ENCODE measurements around the gene RAB17. TPM values are rescaled to one million over a fixed set of nuclear protein-coding genes. Genes with fewer than 3 reads are reported as not detected.

Gene RAB17
- total RNA-seq, 1 donor = 0.36 TPM

- Histone ChIP-seq H3K4me2 (ENCODE audit: insufficient read depth, low read length) (peak overlapping the region; percentile 26), H3K9me3 (ENCODE audit: low read depth, low read length) (no peaks in the 10 kb centered on the region), H3K36me3 (ENCODE audit: insufficient read depth, low read length) (no peaks in the 10 kb centered on the region), H4K20me1 (ENCODE audit: insufficient read depth, low read length) (no peaks in the 10 kb centered on the region), H3K79me2 (ENCODE audit: insufficient read depth, low read length) (no peaks in the 10 kb centered on the region), H2AFZ (ENCODE audit: low read length) (peak overlapping the region; percentile 4), H3K4me3 (ENCODE audit: insufficient read depth, low read length) (no peak overlapping the region), H3K4me1 (ENCODE audit: insufficient read depth, low read length) (peaks cover 29% of the 10 kb centered on the region), H3K27ac (ENCODE audit: low read depth, low read length) (peak overlapping the region; percentile 64), H3K27me3 (ENCODE audit: insufficient read depth, low read length) (no peaks in the 10 kb centered on the region)
- TF ChIP-seq CTCF (IDR thresholded peaks at IDR 0.05; ENCODE audit: extremely low read depth, low read depth, low read length) = no peak
- DNase-seq (ENCODE audit: insufficient read length, low spot score, missing footprints) = peak; percentile 85
These were observed 26.4 kb upstream of the RAB17 start for GRCh38 chr2:237616734-237617586.

DNA sequence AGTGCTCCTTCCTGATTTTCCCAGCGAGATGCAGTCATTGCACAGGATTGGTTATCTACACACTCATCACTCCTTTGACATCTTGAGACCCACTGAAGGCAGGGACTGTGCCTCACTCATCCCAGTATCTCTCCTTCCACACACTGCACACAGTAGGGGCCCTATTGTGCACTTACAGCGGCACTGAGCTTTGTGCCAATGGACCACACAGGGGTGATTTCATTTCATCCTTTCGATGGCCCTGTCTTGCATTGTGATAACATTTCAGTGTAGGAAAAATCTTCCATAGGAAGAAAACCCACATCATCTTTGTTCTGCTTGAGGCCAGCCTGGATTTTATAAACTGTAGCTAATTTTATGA is 25.8 kb upstream of the RAB17 start:
- no peak for TF ChIP-seq CTCF (IDR thresholded peaks at IDR 0.05; ENCODE audit: extremely low read depth, low read depth, low read length)
- Histone ChIP-seq H3K79me2 (ENCODE audit: insufficient read depth, low read length) (no peaks in the 10 kb centered on the region), H3K36me3 (ENCODE audit: insufficient read depth, low read length) (no peaks in the 10 kb centered on the region), H2AFZ (ENCODE audit: low read length) (no peak overlapping the region), H3K4me3 (ENCODE audit: insufficient read depth, low read length) (no peak overlapping the region), H3K27ac (ENCODE audit: low read depth, low read length) (peak overlapping the region; percentile 64), H3K4me2 (ENCODE audit: insufficient read depth, low read length) (peak overlapping the region; percentile 26), H3K4me1 (ENCODE audit: insufficient read depth, low read length) (peaks cover 29% of the 10 kb centered on the region), H3K27me3 (ENCODE audit: insufficient read depth, low read length) (no peaks in the 10 kb centered on the region), H3K9me3 (ENCODE audit: low read depth, low read length) (no peaks in the 10 kb centered on the region), H4K20me1 (ENCODE audit: insufficient read depth, low read length) (no peaks in the 10 kb centered on the region)
- DNase-seq (ENCODE audit: insufficient read length, low spot score, missing footprints) = peak; percentile 26

DNA sequence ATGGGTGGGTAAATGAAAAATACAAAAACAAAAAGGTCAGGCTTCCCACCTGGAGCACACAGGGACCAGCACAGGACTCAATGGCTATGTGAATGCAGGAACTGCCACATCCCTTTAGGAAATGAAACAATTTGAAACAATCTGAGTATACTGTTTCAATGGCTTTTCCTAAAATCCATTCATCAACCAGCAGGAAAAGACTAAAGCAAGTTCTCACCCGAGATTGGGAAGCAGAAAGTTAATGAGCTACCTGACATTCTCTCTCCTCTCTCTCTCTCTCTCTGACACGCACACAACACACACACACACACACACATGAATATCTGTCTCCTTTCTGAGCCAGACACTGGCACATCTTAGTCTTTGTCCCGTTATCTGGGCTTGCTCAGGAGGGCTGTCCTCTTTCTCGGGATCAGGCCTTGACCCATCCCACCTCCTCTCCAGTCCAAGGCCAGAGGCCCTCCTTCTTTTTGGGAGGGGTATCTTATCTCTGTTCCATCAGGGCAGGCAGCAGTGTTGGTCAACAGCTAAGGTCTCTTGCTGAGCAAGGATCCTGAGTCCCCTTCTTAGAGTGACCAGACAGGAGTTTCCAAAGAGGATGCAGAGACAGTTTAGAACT is 25.2 kb upstream of the RAB17 start:
- DNase-seq (ENCODE audit: insufficient read length, low spot score, missing footprints) = no peak
- Histone ChIP-seq H3K36me3 (ENCODE audit: insufficient read depth, low read length) (no peaks in the 10 kb centered on the region), H3K9me3 (ENCODE audit: low read depth, low read length) (no peaks in the 10 kb centered on the region), H2AFZ (ENCODE audit: low read length) (peak overlapping the region; percentile 32), H3K4me1 (ENCODE audit: insufficient read depth, low read length) (peaks cover 29% of the 10 kb centered on the region), H3K4me2 (ENCODE audit: insufficient read depth, low read length) (no peak overlapping the region), H3K27me3 (ENCODE audit: insufficient read depth, low read length) (no peaks in the 10 kb centered on the region), H4K20me1 (ENCODE audit: insufficient read depth, low read length) (no peaks in the 10 kb centered on the region), H3K4me3 (ENCODE audit: insufficient read depth, low read length) (no peak overlapping the region), H3K79me2 (ENCODE audit: insufficient read depth, low read length) (no peaks in the 10 kb centered on the region), H3K27ac (ENCODE audit: low read depth, low read length) (peak overlapping the region; percentile 64)
- TF ChIP-seq CTCF (IDR thresholded peaks at IDR 0.05; ENCODE audit: extremely low read depth, low read depth, low read length) = no peak

GRCh38 chr2:237614151-237614720 is 23.7 kb upstream of the RAB17 start:
- Histone ChIP-seq H3K4me2 (ENCODE audit: insufficient read depth, low read length) (no peak overlapping the region), H3K4me1 (ENCODE audit: insufficient read depth, low read length) (peaks cover 29% of the 10 kb centered on the region), H3K27ac (ENCODE audit: low read depth, low read length) (no peak overlapping the region)

More at GRCh38 chr2:237614151-237614720, 23.7 kb upstream of the RAB17 start:
- no peak for TF ChIP-seq CTCF (IDR thresholded peaks at IDR 0.05; ENCODE audit: extremely low read depth, low read depth, low read length)
- Histone ChIP-seq H3K36me3 (ENCODE audit: insufficient read depth, low read length) (no peaks in the 10 kb centered on the region), H4K20me1 (ENCODE audit: insufficient read depth, low read length) (no peaks in the 10 kb centered on the region), H3K79me2 (ENCODE audit: insufficient read depth, low read length) (no peaks in the 10 kb centered on the region), H3K27me3 (ENCODE audit: insufficient read depth, low read length) (no peaks in the 10 kb centered on the region), H2AFZ (ENCODE audit: low read length) (no peak overlapping the region), H3K4me3 (ENCODE audit: insufficient read depth, low read length) (no peak overlapping the region), H3K9me3 (ENCODE audit: low read depth, low read length) (no peaks in the 10 kb centered on the region)
- DNase-seq (ENCODE audit: insufficient read length, low spot score, missing footprints) = no peak
